WTC11 (cell line): Measurements from ENCODE around the gene PKD2L1. TPM values are rescaled to one million over a fixed set of nuclear protein-coding genes. Genes with fewer than 3 reads are reported as not detected.

Experiments
- ATAC-seq: fragments of 200-7000 bp; cut with Tn5 transposase; 2 replicates; pipeline ENCODE4 v1.10.0; 2021; ENCODE audit warnings: mild to moderate bottlenecking, moderate library complexity
- CTCF ChIA-PET: fragments of 300-600 bp; sonication (Branson Sonifier 250); formaldehyde crosslinking; loops from one replicate; lab custom pipeline; 2021; ENCODE audit warnings: antibody characterized with exemption; lab: Charles Lee
- POLR2A ChIA-PET: fragments of 350-600 bp; sonication (Branson Sonifier 250); formaldehyde crosslinking; loops from one replicate; lab custom pipeline; 2021; ENCODE audit warnings: antibody characterized with exemption; lab: Charles Lee
- DNase-seq: peaks from one replicate; pipeline ENCODE4 v3.0.0; 2021; ENCODE audit warnings: low spot score
- H3K27ac Mint-ChIP-seq: 2 replicates; pipeline ENCODE4 v1.8.0; 2021; ENCODE audit warnings: mixed read lengths
- H3K27me3 Mint-ChIP-seq: 2 replicates; pipeline ENCODE4 v1.8.0; 2021; ENCODE audit warnings: low read depth, mild to moderate bottlenecking, moderate library complexity, mixed read lengths
- H3K36me3 Mint-ChIP-seq: 2 replicates; pipeline ENCODE4 v1.8.0; 2021; ENCODE audit warnings: mixed read lengths
- H3K4me1 Mint-ChIP-seq: 2 replicates; pipeline ENCODE4 v1.8.0; 2022; ENCODE audit warnings: mixed read lengths
- H3K4me3 Mint-ChIP-seq: 2 replicates; pipeline ENCODE4 v1.8.0; 2021; ENCODE audit warnings: mild to moderate bottlenecking, moderate library complexity, mixed read lengths
- H3K9me3 Mint-ChIP-seq: 2 replicates; pipeline ENCODE4 v1.8.0; 2021; ENCODE audit warnings: mixed read lengths
- CBFB ChIP-seq: sonication (generic); formaldehyde crosslinking; IDR thresholded peaks from 2 replicates; pipeline ENCODE4 v1.8.1; 2022; ENCODE audit warnings: mild to moderate bottlenecking, low read depth, missing genetic modification reagents
- E2F4 ChIP-seq: sonication (generic); formaldehyde crosslinking; IDR thresholded peaks from 2 replicates; pipeline ENCODE4 v1.8.1; 2022; ENCODE audit warnings: low read depth, mild to moderate bottlenecking, moderate library complexity, missing genetic modification reagents, borderline replicate concordance
- ESRRA ChIP-seq: sonication (generic); formaldehyde crosslinking; IDR thresholded peaks from 2 replicates; pipeline ENCODE4 v1.8.1; 2022; ENCODE audit warnings: mild to moderate bottlenecking, missing genetic modification reagents, borderline replicate concordance
- GABPB1 ChIP-seq: sonication (generic); formaldehyde crosslinking; IDR thresholded peaks from 2 replicates; pipeline ENCODE4 v1.8.1; 2023; ENCODE audit warnings: mild to moderate bottlenecking, missing genetic modification reagents
- MYBL2 ChIP-seq: sonication (generic); formaldehyde crosslinking; IDR thresholded peaks from 2 replicates; pipeline ENCODE4 v1.8.1; 2023; ENCODE audit warnings: mild to moderate bottlenecking, moderate library complexity, missing genetic modification reagents
- NFATC4 ChIP-seq: fragments of 250-450 bp; sonication (Bioruptor Pico); IDR thresholded peaks from 2 replicates; pipeline ENCODE4 v1.9.0; 2021; ENCODE audit warnings: mild to moderate bottlenecking
- OVOL2 ChIP-seq: fragments of 250-450 bp; sonication (Bioruptor Pico); IDR thresholded peaks from 2 replicates; pipeline ENCODE4 v1.9.0; 2021; ENCODE audit warnings: mild to moderate bottlenecking, borderline replicate concordance
- PRDM15 ChIP-seq: sonication (generic); formaldehyde crosslinking; IDR thresholded peaks from 2 replicates; pipeline ENCODE4 v1.8.0; 2022; ENCODE audit warnings: missing genetic modification reagents
- RORB ChIP-seq: fragments of 250-450 bp; sonication (Bioruptor Pico); IDR thresholded peaks from 2 replicates; pipeline ENCODE4 v1.9.0; 2021; ENCODE audit warnings: mild to moderate bottlenecking
- SMAD3 ChIP-seq: sonication (generic); formaldehyde crosslinking; IDR thresholded peaks from 2 replicates; pipeline ENCODE4 v1.8.0; 2022; ENCODE audit warnings: missing genetic modification reagents, mild to moderate bottlenecking, borderline replicate concordance
- SMAD4 ChIP-seq: sonication (generic); formaldehyde crosslinking; IDR thresholded peaks from 2 replicates; pipeline ENCODE4 v1.8.0; 2022; ENCODE audit warnings: mild to moderate bottlenecking, missing genetic modification reagents
- TCF7 ChIP-seq: sonication (generic); formaldehyde crosslinking; IDR thresholded peaks from 2 replicates; pipeline ENCODE4 v1.8.0; 2022; ENCODE audit warnings: mild to moderate bottlenecking, low read depth, missing genetic modification reagents, moderate library complexity
- TEAD4 ChIP-seq: sonication (generic); formaldehyde crosslinking; IDR thresholded peaks from 2 replicates; pipeline ENCODE4 v1.8.0; 2022; ENCODE audit warnings: mild to moderate bottlenecking, missing genetic modification reagents
- ZBTB21 ChIP-seq: sonication (generic); formaldehyde crosslinking; IDR thresholded peaks from 2 replicates; pipeline ENCODE4 v1.8.1; 2023; ENCODE audit warnings: mild to moderate bottlenecking, missing genetic modification reagents, borderline replicate concordance
- ZNF121 ChIP-seq: sonication (generic); formaldehyde crosslinking; IDR thresholded peaks from 2 replicates; pipeline ENCODE4 v1.8.0; 2023; ENCODE audit warnings: missing genetic modification reagents
- ZNF396 ChIP-seq: fragments of 250-450 bp; sonication (Bioruptor Pico); IDR thresholded peaks from 2 replicates; pipeline ENCODE4 v1.8.0; 2021; ENCODE audit warnings: mild to moderate bottlenecking, moderate library complexity, borderline replicate concordance
- ZNF671 ChIP-seq: fragments of 250-450 bp; sonication (Bioruptor Pico); IDR thresholded peaks from 2 replicates; pipeline ENCODE4 v1.8.0; 2021; ENCODE audit warnings: mild to moderate bottlenecking
- total RNA-seq: library from RNA; stranded (reverse); gene quantifications from 3 replicates; pipeline ENCODE4 v1.2.3, GENCODE V29; 2021
- TF ChIP-seq, protein P1 (sequence below): fragments of 250-450 bp; sonication (Bioruptor Pico); IDR thresholded peaks from 2 replicates; pipeline ENCODE4 v2.1.2; 2022; ENCODE audit warnings: mild to moderate bottlenecking, moderate library complexity
- TF ChIP-seq, protein P2 (sequence below): sonication (generic); formaldehyde crosslinking; IDR thresholded peaks from 2 replicates; pipeline ENCODE4 v1.8.1; 2023; ENCODE audit warnings: mild to moderate bottlenecking, moderate library complexity, missing genetic modification reagents
- TF ChIP-seq, protein P3 (sequence below): fragments of 250-450 bp; sonication (Bioruptor Pico); IDR thresholded peaks from 2 replicates; pipeline ENCODE4 v1.8.0; 2021; ENCODE audit warnings: mild to moderate bottlenecking
- TF ChIP-seq, protein P4 (sequence below): fragments of 250-450 bp; sonication (Bioruptor Pico); IDR thresholded peaks from 2 replicates; pipeline ENCODE4 v1.9.0; 2021; ENCODE audit warnings: mild to moderate bottlenecking
- TF ChIP-seq, protein P5 (sequence below): fragments of 250-450 bp; sonication (Bioruptor Pico); IDR thresholded peaks from 2 replicates; pipeline ENCODE4 v1.9.0; 2021; ENCODE audit warnings: moderate library complexity, mild to moderate bottlenecking, inconsistent platforms, borderline replicate concordance

PKD2L1 gene
- total RNA-seq, 1 experiment from 2014 or later, result not detected

GRCh38 chr10:100248820-100249219 lies 81.2 kb downstream of the PKD2L1 start:
- DNase-seq, result no peak
- Mint-ChIP-seq H3K27ac (no peak overlapping the region), H3K4me1 (no peaks in the 10 kb centered on the region), H3K36me3 (peaks cover 53% of the 10 kb centered on the region), H3K4me3 (no peak overlapping the region), H3K9me3 (no peaks in the 10 kb centered on the region), H3K27me3 (no peaks in the 10 kb centered on the region)
- no peak for ATAC-seq
- TF ChIP-seq RORB (CRISPR knock-in tag), result no peak
- TF ChIP-seq ZBTB21 (CRISPR knock-in tag), result no peak
- no peak for TF ChIP-seq CBFB (CRISPR knock-in tag)
- no peak for TF ChIP-seq PRDM15 (CRISPR knock-in tag)
- TF ChIP-seq, protein P1, sequence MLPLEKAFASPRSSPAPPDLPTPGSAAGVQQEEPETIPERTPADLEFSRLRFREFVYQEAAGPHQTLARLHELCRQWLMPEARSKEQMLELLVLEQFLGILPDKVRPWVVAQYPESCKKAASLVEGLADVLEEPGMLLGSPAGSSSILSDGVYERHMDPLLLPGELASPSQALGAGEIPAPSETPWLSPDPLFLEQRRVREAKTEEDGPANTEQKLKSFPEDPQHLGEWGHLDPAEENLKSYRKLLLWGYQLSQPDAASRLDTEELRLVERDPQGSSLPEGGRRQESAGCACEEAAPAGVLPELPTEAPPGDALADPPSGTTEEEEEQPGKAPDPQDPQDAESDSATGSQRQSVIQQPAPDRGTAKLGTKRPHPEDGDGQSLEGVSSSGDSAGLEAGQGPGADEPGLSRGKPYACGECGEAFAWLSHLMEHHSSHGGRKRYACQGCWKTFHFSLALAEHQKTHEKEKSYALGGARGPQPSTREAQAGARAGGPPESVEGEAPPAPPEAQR (CRISPR knock-in tag), result no peak
- ChIA-PET CTCF (no interaction called here), POLR2A (no interaction called here)

DNA sequence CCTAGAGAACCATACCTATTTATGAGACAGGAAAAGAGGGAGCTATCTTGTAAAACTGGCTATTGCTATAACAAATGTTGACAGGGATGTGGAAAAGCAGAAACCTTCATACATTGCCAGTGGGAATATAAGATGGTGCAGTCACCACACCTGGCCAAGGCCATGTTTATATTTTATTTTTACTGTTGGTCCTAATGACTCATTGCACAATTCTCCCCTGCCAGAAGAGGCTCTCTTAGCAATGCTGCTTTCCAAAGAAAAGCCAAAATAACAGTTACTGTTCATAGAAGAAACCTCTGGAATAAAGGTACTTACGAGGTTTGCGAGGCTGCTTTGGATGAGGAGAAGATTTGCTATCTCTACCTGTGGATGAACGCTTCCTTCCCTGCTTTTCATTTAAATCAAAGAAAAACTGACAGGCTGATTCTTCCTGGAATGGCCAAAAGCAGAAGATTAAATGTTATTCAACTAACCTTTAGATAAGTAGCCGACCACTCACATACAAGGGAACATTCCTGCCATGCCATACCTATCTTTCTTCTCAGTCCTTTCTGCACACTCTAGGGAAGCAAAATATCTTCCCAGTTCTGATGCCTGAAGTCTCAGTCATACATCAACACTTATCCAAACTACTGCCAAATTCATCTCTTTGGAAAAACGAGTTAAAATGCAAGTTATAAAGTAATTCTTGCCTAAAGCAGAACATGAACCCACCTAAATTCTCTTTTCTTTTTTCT lies 84.4 kb downstream of the PKD2L1 start:
- H3K27me3 Mint-ChIP-seq, result no peaks in the 10 kb centered on the region
- TF ChIP-seq SMAD4 (CRISPR knock-in tag) (no peak), GABPB1 (no peak)
- no peak overlapping the region for H3K4me3 Mint-ChIP-seq
- ATAC-seq (no peak), DNase-seq (no peak)
- no peak overlapping the region for H3K27ac Mint-ChIP-seq
- H3K9me3 Mint-ChIP-seq, result no peaks in the 10 kb centered on the region
- CTCF ChIA-PET, result no interaction called here
- peaks cover 53% of the 10 kb centered on the region for H3K36me3 Mint-ChIP-seq
- POLR2A ChIA-PET, result no interaction called here
- no peaks in the 10 kb centered on the region for H3K4me1 Mint-ChIP-seq

DNA sequence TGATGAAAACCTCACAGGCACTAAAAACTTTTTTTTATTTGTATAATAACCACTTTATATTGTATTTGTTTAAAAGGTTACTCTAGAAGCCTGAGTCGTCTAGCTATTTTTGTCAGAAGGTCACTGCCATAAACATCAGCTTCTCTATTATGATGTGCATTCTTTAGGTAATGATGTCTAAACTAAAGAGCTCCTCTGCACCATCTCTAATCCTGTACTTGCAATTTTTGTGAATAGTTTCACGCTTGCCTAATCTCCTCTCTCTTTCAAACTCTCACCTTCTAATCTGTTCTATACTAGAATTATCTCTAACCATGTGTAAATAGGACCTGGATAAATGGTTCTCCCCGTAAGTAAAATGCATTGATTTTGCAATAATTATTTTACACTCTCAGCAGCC lies 90.2 kb downstream of the PKD2L1 start:
- Mint-ChIP-seq H3K36me3 (peaks cover 51% of the 10 kb centered on the region), H3K4me1 (no peaks in the 10 kb centered on the region), H3K9me3 (no peaks in the 10 kb centered on the region), H3K27me3 (no peaks in the 10 kb centered on the region), H3K4me3 (no peak overlapping the region), H3K27ac (no peak overlapping the region)
- ATAC-seq, result no peak
- DNase-seq, result no peak
- ChIA-PET POLR2A (no interaction called here), CTCF (interaction anchor here (0.6 to 1.5 kb wide), 7 partner anchors 8 to 394 kb away, joined by 3 to 6 read pairs (median 3); partner anchors contain the start of gene DNMBP)
- TF ChIP-seq SMAD3 (no peak), SMAD4 (CRISPR knock-in tag) (no peak), OVOL2 (CRISPR knock-in tag) (no peak), ZNF671 (no peak), E2F4 (CRISPR knock-in tag) (no peak), TCF7 (CRISPR knock-in tag) (no peak), MYBL2 (CRISPR knock-in tag) (no peak), NFATC4 (no peak), ESRRA (CRISPR knock-in tag) (no peak), ZNF396 (CRISPR knock-in tag) (no peak), TEAD4 (CRISPR knock-in tag) (no peak), ZNF121 (no peak)
- TF ChIP-seq, protein P2, sequence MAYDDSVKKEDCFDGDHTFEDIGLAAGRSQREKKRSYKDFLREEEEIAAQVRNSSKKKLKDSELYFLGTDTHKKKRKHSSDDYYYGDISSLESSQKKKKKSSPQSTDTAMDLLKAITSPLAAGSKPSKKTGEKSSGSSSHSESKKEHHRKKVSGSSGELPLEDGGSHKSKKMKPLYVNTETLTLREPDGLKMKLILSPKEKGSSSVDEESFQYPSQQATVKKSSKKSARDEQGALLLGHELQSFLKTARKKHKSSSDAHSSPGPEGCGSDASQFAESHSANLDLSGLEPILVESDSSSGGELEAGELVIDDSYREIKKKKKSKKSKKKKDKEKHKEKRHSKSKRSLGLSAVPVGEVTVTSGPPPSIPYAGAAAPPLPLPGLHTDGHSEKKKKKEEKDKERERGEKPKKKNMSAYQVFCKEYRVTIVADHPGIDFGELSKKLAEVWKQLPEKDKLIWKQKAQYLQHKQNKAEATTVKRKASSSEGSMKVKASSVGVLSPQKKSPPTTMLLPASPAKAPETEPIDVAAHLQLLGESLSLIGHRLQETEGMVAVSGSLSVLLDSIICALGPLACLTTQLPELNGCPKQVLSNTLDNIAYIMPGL (CRISPR knock-in tag), result no peak
- TF ChIP-seq, protein P3, sequence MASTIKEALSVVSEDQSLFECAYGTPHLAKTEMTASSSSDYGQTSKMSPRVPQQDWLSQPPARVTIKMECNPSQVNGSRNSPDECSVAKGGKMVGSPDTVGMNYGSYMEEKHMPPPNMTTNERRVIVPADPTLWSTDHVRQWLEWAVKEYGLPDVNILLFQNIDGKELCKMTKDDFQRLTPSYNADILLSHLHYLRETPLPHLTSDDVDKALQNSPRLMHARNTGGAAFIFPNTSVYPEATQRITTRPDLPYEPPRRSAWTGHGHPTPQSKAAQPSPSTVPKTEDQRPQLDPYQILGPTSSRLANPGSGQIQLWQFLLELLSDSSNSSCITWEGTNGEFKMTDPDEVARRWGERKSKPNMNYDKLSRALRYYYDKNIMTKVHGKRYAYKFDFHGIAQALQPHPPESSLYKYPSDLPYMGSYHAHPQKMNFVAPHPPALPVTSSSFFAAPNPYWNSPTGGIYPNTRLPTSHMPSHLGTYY (CRISPR knock-in tag), result no peak
- TF ChIP-seq, protein P4, sequence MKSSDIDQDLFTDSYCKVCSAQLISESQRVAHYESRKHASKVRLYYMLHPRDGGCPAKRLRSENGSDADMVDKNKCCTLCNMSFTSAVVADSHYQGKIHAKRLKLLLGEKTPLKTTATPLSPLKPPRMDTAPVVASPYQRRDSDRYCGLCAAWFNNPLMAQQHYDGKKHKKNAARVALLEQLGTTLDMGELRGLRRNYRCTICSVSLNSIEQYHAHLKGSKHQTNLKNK (CRISPR knock-in tag), result no peak
- TF ChIP-seq, protein P5, sequence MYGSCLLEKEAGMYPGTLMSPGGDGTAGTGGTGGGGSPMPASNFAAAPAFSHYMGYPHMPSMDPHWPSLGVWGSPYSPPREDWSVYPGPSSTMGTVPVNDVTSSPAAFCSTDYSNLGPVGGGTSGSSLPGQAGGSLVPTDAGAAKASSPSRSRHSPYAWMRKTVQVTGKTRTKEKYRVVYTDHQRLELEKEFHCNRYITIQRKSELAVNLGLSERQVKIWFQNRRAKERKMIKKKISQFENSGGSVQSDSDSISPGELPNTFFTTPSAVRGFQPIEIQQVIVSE (CRISPR knock-in tag), result no peak
